H1 (cell line): ENCODE results near the gene EGFLAM. TPM values are rescaled to one million over a fixed set of nuclear protein-coding genes. Genes with fewer than 3 reads are reported as not detected.

ENCODE experiments used
- CTCF ChIA-PET: fragments of 300-600 bp; sonication (Branson Sonifier 250); formaldehyde crosslinking; loops from one replicate; lab custom pipeline; 2021; ENCODE audit not compliant: partially characterized antibody; lab: Charles Lee
- POLR2A ChIA-PET: fragments of 300-600 bp; sonication (Branson Sonifier 250); formaldehyde crosslinking; loops from one replicate; lab custom pipeline; 2021; ENCODE audit warnings: inconsistent platforms; ENCODE audit not compliant: partially characterized antibody; lab: Charles Lee
- DNase-seq, 2 experiments: peaks; one replicate each; pipeline versions ENCODE4 v3.0.0 to v3.0.0-alpha.2; 2010 to 2022; ENCODE audit warnings: low spot score in 2 of 2, low read depth in 1 of 2, mixed read lengths in 1 of 2
- FAIRE-seq: peaks from 2 replicates; lab custom pipeline; 2011; peaks lifted over from hg19 to GRCh38; lab: Jason Lieb, UNC
- H2AFZ ChIP-seq: 2 replicates; pipeline ENCODE4 v1.8.1; 2012; ENCODE audit warnings: low read length, inconsistent platforms
- H2AK5ac ChIP-seq: 2 replicates; pipeline ENCODE4 v1.6.1; 2013; ENCODE audit warnings: low read depth, low read length
- H2BK120ac ChIP-seq: replicated peaks from 2 replicates; pipeline ENCODE3; 2013; ENCODE audit warnings: low read depth, low read length, inconsistent platforms
- H2BK12ac ChIP-seq: 2 replicates; pipeline ENCODE4 v1.6.1; 2013; ENCODE audit warnings: low read depth, low read length
- H2BK15ac ChIP-seq: 2 replicates; pipeline ENCODE4 v1.6.1; 2013; ENCODE audit warnings: low read length
- H2BK20ac ChIP-seq: 2 replicates; pipeline ENCODE4 v1.6.1; 2013; ENCODE audit warnings: low read length
- H2BK5ac ChIP-seq: 2 replicates; pipeline ENCODE4 v1.6.1; 2013; ENCODE audit warnings: low read depth, low read length
- H3K14ac ChIP-seq: 2 replicates; pipeline ENCODE4 v1.6.1; 2013; ENCODE audit warnings: inconsistent platforms; ENCODE audit not compliant: insufficient read length
- H3K18ac ChIP-seq: 2 replicates; pipeline ENCODE4 v1.6.1; 2013; ENCODE audit warnings: low read length; ENCODE audit errors: extremely low read depth
- H3K23ac ChIP-seq: 2 replicates; pipeline ENCODE4 v1.6.1; 2013; ENCODE audit warnings: inconsistent platforms; ENCODE audit not compliant: insufficient read length
- H3K23me2 ChIP-seq: 2 replicates; pipeline ENCODE4 v1.6.1; 2013; ENCODE audit warnings: low read depth, low read length
- H3K27ac ChIP-seq: 2 replicates; pipeline ENCODE4 v1.6.1; 2011; ENCODE audit warnings: low read depth, low read length, inconsistent platforms
- H3K27me3 ChIP-seq, 4 experiments: replicated peaks in 1 of 4; 1 replicate in 1 of 4; 2 replicates in 3 of 4; pipeline versions ENCODE4 v1.6.1 to v1.8.1; 2011 to 2013; ENCODE audit warnings: low read length in 3 of 4, mild to moderate bottlenecking in 3 of 4, inconsistent platforms in 2 of 4, mixed read lengths in 2 of 4, moderate library complexity in 1 of 4; ENCODE audit not compliant: control insufficient read depth in 3 of 4, insufficient read depth in 3 of 4; ENCODE audit errors: extremely low read depth in 1 of 4
- H3K36me3 ChIP-seq, 4 experiments: 2 replicates each; pipeline versions ENCODE4 v1.6.1 to v1.8.1; 2011 to 2013; ENCODE audit warnings: mild to moderate bottlenecking in 4 of 4, low read length in 3 of 4, moderate library complexity in 2 of 4, control low read depth in 1 of 4, inconsistent platforms in 1 of 4; ENCODE audit not compliant: insufficient read depth in 4 of 4, control insufficient read depth in 2 of 4
- H3K4ac ChIP-seq: replicated peaks from 2 replicates; pipeline ENCODE3; 2013; ENCODE audit warnings: low read length, low read depth, mixed read lengths, inconsistent platforms; ENCODE audit not compliant: insufficient read length
- H3K4me1 ChIP-seq, 4 experiments: replicated peaks in 1 of 4; 1 replicate in 1 of 4; 2 replicates in 3 of 4; pipeline versions ENCODE4 v1.6.1 to v1.8.1; 2011 to 2013; ENCODE audit warnings: low read length in 3 of 4, inconsistent platforms in 2 of 4, mixed read lengths in 1 of 4; ENCODE audit not compliant: insufficient read depth in 4 of 4, control insufficient read depth in 3 of 4
- H3K4me2 ChIP-seq, 2 experiments: 2 replicates each; pipeline versions ENCODE4 v1.6.1 to v1.8.1; 2011 to 2013; ENCODE audit warnings: low read depth in 2 of 2, low read length in 2 of 2, control low read depth in 1 of 2, inconsistent platforms in 1 of 2, mild to moderate bottlenecking in 1 of 2; ENCODE audit not compliant: insufficient read depth in 1 of 2
- H3K4me3 ChIP-seq, 4 experiments: fragments of 200-600, 300-600 bp in 1 of 4; sonication (generic), shearing (Covaris generic), sonication (Bioruptor Twin) in 1 of 4; 2 replicates each; pipeline versions ENCODE4 v1.5.1 to v1.8.1; 2011 to 2016; ENCODE audit warnings: low read length in 4 of 4, low read depth in 3 of 4, control low read depth in 2 of 4, inconsistent platforms in 2 of 4, mild to moderate bottlenecking in 2 of 4, mixed read lengths in 1 of 4, moderate library complexity in 1 of 4; ENCODE audit not compliant: insufficient read depth in 2 of 4; ENCODE audit errors: extremely low read depth in 1 of 4
- H3K56ac ChIP-seq: replicated peaks from 2 replicates; pipeline ENCODE3; 2013; ENCODE audit warnings: low read depth, mild to moderate bottlenecking, mixed read lengths, low read length, inconsistent platforms; ENCODE audit not compliant: insufficient read length
- H3K79me1 ChIP-seq: 2 replicates; pipeline ENCODE4 v1.6.1; 2013; ENCODE audit warnings: low read depth, low read length, control low read depth
- H3K79me2 ChIP-seq, 2 experiments: 2 replicates each; pipeline versions ENCODE4 v1.6.1 to v1.8.1; 2012 to 2013; ENCODE audit warnings: low read length in 2 of 2, mild to moderate bottlenecking in 2 of 2, inconsistent platforms in 1 of 2; ENCODE audit not compliant: insufficient read depth in 2 of 2, control insufficient read depth in 1 of 2
- H3K9ac ChIP-seq, 4 experiments: replicated peaks in 1 of 4; 1 replicate in 1 of 4; 2 replicates in 3 of 4; pipeline versions ENCODE4 v1.6.1 to v1.8.1; 2011 to 2013; ENCODE audit warnings: low read depth in 3 of 4, low read length in 3 of 4, control low read depth in 2 of 4, mild to moderate bottlenecking in 2 of 4, moderate library complexity in 2 of 4, inconsistent platforms in 1 of 4; ENCODE audit errors: extremely low read depth in 1 of 4
- H3K9me3 ChIP-seq, 2 experiments: 2 replicates each; pipeline versions ENCODE4 v1.6.1 to v1.8.1; 2012 to 2013; ENCODE audit warnings: mild to moderate bottlenecking in 2 of 2, moderate library complexity in 2 of 2, control low read depth in 1 of 2, inconsistent platforms in 1 of 2, low read depth in 1 of 2, low read length in 1 of 2, mixed read lengths in 1 of 2; ENCODE audit not compliant: insufficient read depth in 2 of 2
- H4K20me1 ChIP-seq, 2 experiments: replicated peaks in 1 of 2; 2 replicates each; pipeline versions ENCODE3 to v1.8.1; 2011 to 2013; ENCODE audit warnings: inconsistent platforms in 2 of 2, low read length in 2 of 2, mild to moderate bottlenecking in 1 of 2; ENCODE audit not compliant: insufficient read depth in 2 of 2, control insufficient read depth in 1 of 2
- H4K5ac ChIP-seq: 2 replicates; pipeline ENCODE4 v1.6.1; 2013; ENCODE audit warnings: low read length, low read depth, mixed read lengths, inconsistent platforms; ENCODE audit not compliant: insufficient read length
- H4K8ac ChIP-seq: 2 replicates; pipeline ENCODE4 v1.8.0; 2013; ENCODE audit warnings: mild to moderate bottlenecking, moderate library complexity, low read length, inconsistent platforms; ENCODE audit not compliant: insufficient read depth; ENCODE audit errors: extremely low read depth
- H4K91ac ChIP-seq: replicated peaks from 2 replicates; pipeline ENCODE3; 2013; ENCODE audit warnings: low read length, mixed read lengths, inconsistent platforms; ENCODE audit not compliant: insufficient read length
- BCL11A ChIP-seq, 2 experiments: IDR thresholded peaks; one replicate each; pipeline ENCODE4 v1.6.1; 2011; ENCODE audit warnings: low read depth in 2 of 2, low read length in 2 of 2, mild to moderate bottlenecking in 2 of 2
- CHD2 ChIP-seq: IDR thresholded peaks from 2 replicates; pipeline ENCODE4 v1.6.1; 2012; ENCODE audit warnings: low read length, improper control_type of control experiment
- GTF2F1 ChIP-seq: IDR thresholded peaks from 2 replicates; pipeline ENCODE4 v1.6.1; 2012; ENCODE audit warnings: low read depth, low read length, improper control_type of control experiment, borderline replicate concordance
- RNF2 ChIP-seq: fragments of 200-900, 300-1000 bp; sonication (generic); IDR thresholded peaks from 2 replicates; pipeline ENCODE4 v1.7.1; 2016; ENCODE audit warnings: borderline replicate concordance, low read depth, mild to moderate bottlenecking, antibody characterized with exemption, low read length; ENCODE audit not compliant: poor library complexity, severe bottlenecking; ENCODE audit errors: missing control alignments
- SP2 ChIP-seq: IDR thresholded peaks from 2 replicates; pipeline ENCODE4 v1.6.1; 2012; ENCODE audit warnings: mild to moderate bottlenecking, low read length, inconsistent platforms
- TAF1 ChIP-seq: IDR thresholded peaks from 2 replicates; pipeline ENCODE4 v1.6.1; 2011; ENCODE audit warnings: mild to moderate bottlenecking, low read depth, low read length
- TCF12 ChIP-seq: IDR thresholded peaks from 2 replicates; pipeline ENCODE4 v1.6.1; 2011; ENCODE audit warnings: low read depth, mild to moderate bottlenecking, low read length
- YY1 ChIP-seq: IDR thresholded peaks from 2 replicates; pipeline ENCODE4 v1.6.1; 2011; ENCODE audit warnings: low read depth, mild to moderate bottlenecking, low read length
- ZNF274 ChIP-seq: IDR thresholded peaks from 2 replicates; pipeline ENCODE4 v1.7.0; 2012; ENCODE audit warnings: low read length, borderline replicate concordance; ENCODE audit errors: extremely low read depth
- WGBS, 2 experiments: shearing (Covaris generic) in 1 of 2; methylation state at CpG; one replicate each; pipeline versions ENCODE4 v1.1.6 to v1.1.7; 2013 to 2015; ENCODE audit warnings: low lambda C conversion rate in 2 of 2, mixed read lengths in 2 of 2, inconsistent platforms in 1 of 2, low coverage in 1 of 2, missing lambda C conversion rate in 1 of 2; ENCODE audit not compliant: insufficient replicate concordance in 2 of 2, insufficient coverage in 1 of 2, insufficient read length in 1 of 2; ENCODE audit errors: extremely low coverage in 1 of 2, missing lambda C conversion rate in 1 of 2; 5-methylcytosine and 5-hydroxymethylcytosine counted together
- polyA plus RNA-seq, 7 experiments: library from polyadenylated mRNA; depleted of rRNA in 3 of 7; stranded (reverse) in 5 of 7; unstranded in 2 of 7; fragments of >200 nt in 5 of 7; fragments of 200-250 nt in 2 of 7; gene quantifications; 1 replicate in 5 of 7; 2 replicates in 1 of 7; 4 replicates in 1 of 7; pipeline versions ENCODE4 v1.2.1 to v1.2.3, GENCODE V29; 2011 to 2013; ENCODE audit warnings: missing spikeins in 2 of 7, mixed read lengths in 2 of 7
- total RNA-seq: library from RNA; stranded (reverse); fragmentation: NEBNext Ultra II Directional; extraction: Animal tissue kit (Norgen Biotek cat#: 25700); gene quantifications from 2 replicates; pipeline ENCODE4 v1.2.1, GENCODE V29; 2021
- TF ChIP-seq, protein P1 (sequence below): IDR thresholded peaks from 2 replicates; pipeline ENCODE4 v1.6.1; 2012; ENCODE audit warnings: inconsistent platforms
- TF ChIP-seq, protein P2 (sequence below): IDR thresholded peaks from 2 replicates; pipeline ENCODE4 v1.6.1; 2011; ENCODE audit warnings: low read depth, mild to moderate bottlenecking, low read length; ENCODE audit not compliant: insufficient read depth

EGFLAM gene
- total and polyA plus RNA-seq, 2 of the 8 experiments (the other 6 are each of a cell fraction or from before 2014, with no cell fraction given) = 0.20 to 0.24 TPM

GRCh38 chr5:38463634-38464521, 205.5 kb downstream of the EGFLAM start:
- no peak overlapping the region for H3K18ac ChIP-seq
- no peak overlapping the region for H3K23ac ChIP-seq
- H4K5ac ChIP-seq = no peak overlapping the region
- no peak overlapping the region for H3K56ac ChIP-seq
- no peak overlapping the region for H4K91ac ChIP-seq
- no peak overlapping the region for H2AFZ ChIP-seq
- H2BK15ac ChIP-seq = no peak overlapping the region
- FAIRE-seq (no peak), DNase-seq (no peak)
- H3K79me1 ChIP-seq = no peaks in the 10 kb centered on the region
- no peaks in the 10 kb centered on the region for H3K79me2 ChIP-seq
- no peaks in the 10 kb centered on the region for H4K20me1 ChIP-seq
- no peaks in the 10 kb centered on the region for H3K9me3 ChIP-seq
- H2BK12ac ChIP-seq = no peak overlapping the region
- peaks cover 0 to 9% (median 2%) of the 10 kb centered on the region in 4 experiments; a peak in 3 of 7 replicates for H3K4me1 ChIP-seq
- H2BK5ac ChIP-seq = no peak overlapping the region
- H3K27me3 ChIP-seq = no peaks in the 10 kb centered on the region
- H3K23me2 ChIP-seq = no peaks in the 10 kb centered on the region
- CTCF ChIA-PET = interaction anchor here (0.7 to 2.5 kb wide), 12 partner anchors 8 to 346 kb away, joined by 3 to 8 read pairs (median 4); no protein-coding TSS in a partner anchor
- H3K9ac ChIP-seq = no peak overlapping the region
- no peak overlapping the region for H3K4me3 ChIP-seq
- no peak overlapping the region for H2BK20ac ChIP-seq
- no peak overlapping the region for H3K4ac ChIP-seq
- H4K8ac ChIP-seq = no peak overlapping the region
- 91% methylated on average over 10 of the region's 10 CpGs; no CpG with 5 or more reads in 1 of the 2 experiments for WGBS, 2 experiments
- no peak overlapping the region for H2AK5ac ChIP-seq
- no peak overlapping the region for H2BK120ac ChIP-seq
- H3K4me2 ChIP-seq = no peak overlapping the region
- H3K27ac ChIP-seq = no peak overlapping the region
- H3K36me3 ChIP-seq = no peaks in the 10 kb centered on the region
- H3K14ac ChIP-seq = no peak overlapping the region
- POLR2A ChIA-PET = no interaction called here
- TF ChIP-seq GTF2F1 (no peak), BCL11A (IDR thresholded peaks at IDR 0.05; ENCODE audit: low read depth in 2 of 2, low read length in 2 of 2) (no peak), SP2 (no peak), TCF12 (no peak), CHD2 (no peak), YY1 (no peak), ZNF274 (no peak), TAF1 (no peak), RNF2 (no peak)
- TF ChIP-seq, protein P1, sequence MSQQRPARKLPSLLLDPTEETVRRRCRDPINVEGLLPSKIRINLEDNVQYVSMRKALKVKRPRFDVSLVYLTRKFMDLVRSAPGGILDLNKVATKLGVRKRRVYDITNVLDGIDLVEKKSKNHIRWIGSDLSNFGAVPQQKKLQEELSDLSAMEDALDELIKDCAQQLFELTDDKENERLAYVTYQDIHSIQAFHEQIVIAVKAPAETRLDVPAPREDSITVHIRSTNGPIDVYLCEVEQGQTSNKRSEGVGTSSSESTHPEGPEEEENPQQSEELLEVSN = no peak
- TF ChIP-seq, protein P2, sequence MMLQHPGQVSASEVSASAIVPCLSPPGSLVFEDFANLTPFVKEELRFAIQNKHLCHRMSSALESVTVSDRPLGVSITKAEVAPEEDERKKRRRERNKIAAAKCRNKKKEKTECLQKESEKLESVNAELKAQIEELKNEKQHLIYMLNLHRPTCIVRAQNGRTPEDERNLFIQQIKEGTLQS = no peak
